Measurements from ENCODE around the gene GRB2. TPM values are rescaled to one million over a fixed set of nuclear protein-coding genes. Genes with fewer than 3 reads are reported as not detected.

Gene GRB2
- total and polyA plus RNA-seq, 2 experiments from 2014 or later = 132 to 198 TPM

DNA sequence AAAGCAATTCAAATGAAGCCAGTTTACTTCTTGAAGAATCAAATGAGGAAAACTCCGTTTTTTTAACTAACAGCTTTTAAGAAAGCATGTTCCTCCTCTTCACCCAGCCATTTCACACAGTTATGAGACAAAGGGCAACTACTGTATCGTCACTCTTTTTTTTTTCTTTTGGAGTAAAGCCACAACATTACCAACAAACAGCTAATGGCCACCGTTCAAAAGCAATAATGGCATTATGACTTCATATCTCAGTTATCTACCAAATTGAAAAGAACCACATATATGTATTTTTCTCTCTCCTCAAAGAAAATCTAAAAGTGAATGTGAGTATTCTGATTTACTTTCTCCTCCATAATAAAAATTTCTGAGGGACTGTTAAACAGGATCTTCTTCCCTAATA lies 14.5 kb downstream of the GRB2 start:
- Histone ChIP-seq H3K27me3 (no peaks in the 10 kb centered on the region), H3K9me3 (ENCODE audit: low read depth) (no peaks in the 10 kb centered on the region), H3K36me3 (no peaks in the 10 kb centered on the region), H3K4me3 (no peak overlapping the region), H3K4me1 (ENCODE audit: low read depth) (peaks cover 41% of the 10 kb centered on the region), H3K27ac (no peak overlapping the region)
- TF ChIP-seq, protein P1, sequence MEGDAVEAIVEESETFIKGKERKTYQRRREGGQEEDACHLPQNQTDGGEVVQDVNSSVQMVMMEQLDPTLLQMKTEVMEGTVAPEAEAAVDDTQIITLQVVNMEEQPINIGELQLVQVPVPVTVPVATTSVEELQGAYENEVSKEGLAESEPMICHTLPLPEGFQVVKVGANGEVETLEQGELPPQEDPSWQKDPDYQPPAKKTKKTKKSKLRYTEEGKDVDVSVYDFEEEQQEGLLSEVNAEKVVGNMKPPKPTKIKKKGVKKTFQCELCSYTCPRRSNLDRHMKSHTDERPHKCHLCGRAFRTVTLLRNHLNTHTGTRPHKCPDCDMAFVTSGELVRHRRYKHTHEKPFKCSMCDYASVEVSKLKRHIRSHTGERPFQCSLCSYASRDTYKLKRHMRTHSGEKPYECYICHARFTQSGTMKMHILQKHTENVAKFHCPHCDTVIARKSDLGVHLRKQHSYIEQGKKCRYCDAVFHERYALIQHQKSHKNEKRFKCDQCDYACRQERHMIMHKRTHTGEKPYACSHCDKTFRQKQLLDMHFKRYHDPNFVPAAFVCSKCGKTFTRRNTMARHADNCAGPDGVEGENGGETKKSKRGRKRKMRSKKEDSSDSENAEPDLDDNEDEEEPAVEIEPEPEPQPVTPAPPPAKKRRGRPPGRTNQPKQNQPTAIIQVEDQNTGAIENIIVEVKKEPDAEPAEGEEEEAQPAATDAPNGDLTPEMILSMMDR (IDR thresholded peaks at IDR 0.05; ENCODE audit: low read depth, low read length) = no peak
- DNase-seq (ENCODE audit: low read depth in 1 of 2, low spot score in 1 of 2) = peak in 1 of 2 donors; percentile 14

DNA sequence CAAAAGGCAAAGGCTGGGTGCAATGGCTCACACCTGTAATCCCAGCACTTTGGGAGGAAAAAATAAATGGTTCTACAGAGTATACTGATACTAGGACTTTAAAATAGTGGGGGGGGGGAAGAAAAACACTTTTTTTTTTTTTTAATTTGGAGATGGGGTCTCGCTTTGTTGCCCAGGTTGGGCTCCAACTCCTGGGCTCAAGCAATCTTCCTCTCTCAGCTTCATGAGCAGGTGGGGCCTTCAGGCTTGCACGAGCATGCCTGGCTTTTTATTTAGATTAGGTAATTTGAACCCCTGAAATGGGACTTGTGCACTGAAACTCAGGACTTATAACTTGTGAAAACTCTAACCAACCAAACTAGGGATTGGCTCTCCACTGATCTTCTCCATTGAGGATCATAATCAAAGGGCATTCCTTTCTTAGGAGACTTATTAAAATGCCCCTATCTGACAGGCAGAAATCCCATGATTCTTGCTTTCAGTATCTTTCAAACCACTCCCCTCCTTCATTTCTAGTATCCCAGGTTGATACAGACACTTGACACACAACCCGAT lies 16.9 kb downstream of the GRB2 start:
- Histone ChIP-seq H3K27me3 (no peaks in the 10 kb centered on the region), H3K9me3 (ENCODE audit: low read depth) (no peaks in the 10 kb centered on the region)
- DNase-seq (ENCODE audit: low read depth in 1 of 2, low spot score in 1 of 2) = no peak

DNA sequence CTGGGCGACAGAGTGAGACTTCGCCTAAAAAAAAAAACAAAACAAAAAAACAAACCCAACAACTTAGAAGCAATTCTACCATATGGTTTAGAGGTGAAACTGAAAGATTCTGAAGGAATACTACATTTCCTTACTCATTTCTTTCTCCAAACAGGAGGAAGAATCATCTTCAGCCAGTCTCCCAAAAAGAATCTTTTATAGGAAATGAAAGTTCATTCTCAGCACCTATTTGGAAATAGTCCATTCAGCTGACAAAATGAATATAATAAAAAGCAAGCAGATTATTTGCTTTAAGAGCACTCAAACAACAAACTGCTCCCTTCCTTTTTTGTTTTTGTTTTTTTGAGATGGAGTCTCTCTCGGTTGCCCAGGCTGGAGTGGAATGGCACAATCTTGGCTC lies 17.7 kb downstream of the GRB2 start:
- no peak for DNase-seq (ENCODE audit: low read depth in 1 of 2, low spot score in 1 of 2)
- no peak overlapping the region for H3K27ac ChIP-seq
- peaks cover 23% of the 10 kb centered on the region for H3K4me1 ChIP-seq (ENCODE audit: low read depth)
- no peaks in the 10 kb centered on the region for H3K9me3 ChIP-seq (ENCODE audit: low read depth)
- TF ChIP-seq, protein P1 (IDR thresholded peaks at IDR 0.05; ENCODE audit: low read depth, low read length) = no peak
- H3K36me3 ChIP-seq = no peaks in the 10 kb centered on the region
- no peak overlapping the region for H3K4me3 ChIP-seq
- no peaks in the 10 kb centered on the region for H3K27me3 ChIP-seq

More for the DNA sequence above, 16.9 kb downstream of the GRB2 start:
- TF ChIP-seq, protein P1 (IDR thresholded peaks at IDR 0.05; ENCODE audit: low read depth, low read length) = no peak
- Histone ChIP-seq H3K27ac (no peak overlapping the region), H3K4me1 (ENCODE audit: low read depth) (peaks cover 27% of the 10 kb centered on the region), H3K36me3 (no peaks in the 10 kb centered on the region), H3K4me3 (no peak overlapping the region)

DNA sequence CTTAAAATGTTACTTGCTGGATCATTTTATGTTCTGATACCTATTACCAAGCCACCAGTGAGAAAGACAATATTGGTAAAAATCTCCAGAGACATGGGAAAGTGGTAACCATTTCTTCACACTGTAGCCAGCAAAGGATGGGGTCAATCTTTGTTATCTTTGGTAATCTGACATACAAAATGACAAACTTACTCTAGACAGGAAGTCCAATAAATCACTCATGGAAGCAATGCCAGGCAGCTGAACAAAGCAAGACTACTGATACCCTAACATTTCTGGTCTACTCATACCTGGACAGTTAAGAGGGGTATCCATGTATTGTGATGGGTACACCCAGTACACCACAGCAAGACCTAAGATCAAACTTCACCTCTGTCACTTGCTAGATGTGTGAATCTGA lies 19.0 kb downstream of the GRB2 start:
- no peaks in the 10 kb centered on the region for H3K27me3 ChIP-seq
- H3K27ac ChIP-seq = no peak overlapping the region
- TF ChIP-seq, protein P1 (IDR thresholded peaks at IDR 0.05; ENCODE audit: low read depth, low read length) = no peak
- H3K4me1 ChIP-seq (ENCODE audit: low read depth) = peaks cover 13% of the 10 kb centered on the region
- H3K9me3 ChIP-seq (ENCODE audit: low read depth) = no peaks in the 10 kb centered on the region
- no peaks in the 10 kb centered on the region for H3K36me3 ChIP-seq
- H3K4me3 ChIP-seq = no peak overlapping the region
- DNase-seq (ENCODE audit: low read depth in 1 of 2, low spot score in 1 of 2) = no peak

DNA sequence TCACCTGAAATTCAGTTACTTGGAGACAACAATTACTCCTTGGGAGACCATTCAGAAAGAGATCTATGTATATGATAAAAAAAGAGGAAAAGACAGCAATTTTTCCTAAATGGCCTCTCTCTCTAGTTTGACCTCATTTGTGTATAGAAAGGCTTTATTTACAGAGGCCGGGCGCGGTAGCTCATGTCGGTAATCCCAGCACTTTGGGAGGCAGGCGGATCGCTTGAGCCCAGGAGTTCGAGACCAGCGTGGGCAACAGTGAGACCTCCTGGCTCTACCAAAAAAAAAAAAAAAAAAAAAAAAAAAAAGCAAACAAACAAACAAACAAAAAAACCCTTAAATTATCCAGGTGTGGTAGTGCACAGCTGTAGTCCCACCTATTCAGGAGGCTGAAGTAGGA lies 20.7 kb downstream of the GRB2 start:
- Histone ChIP-seq H3K27me3 (no peaks in the 10 kb centered on the region), H3K4me1 (ENCODE audit: low read depth) (peaks cover 5% of the 10 kb centered on the region), H3K27ac (no peak overlapping the region), H3K36me3 (no peaks in the 10 kb centered on the region), H3K4me3 (no peak overlapping the region), H3K9me3 (ENCODE audit: low read depth) (no peaks in the 10 kb centered on the region)
- TF ChIP-seq, protein P1 (IDR thresholded peaks at IDR 0.05; ENCODE audit: low read depth, low read length) = no peak
- no peak for DNase-seq (ENCODE audit: low read depth in 1 of 2, low spot score in 1 of 2)

DNA sequence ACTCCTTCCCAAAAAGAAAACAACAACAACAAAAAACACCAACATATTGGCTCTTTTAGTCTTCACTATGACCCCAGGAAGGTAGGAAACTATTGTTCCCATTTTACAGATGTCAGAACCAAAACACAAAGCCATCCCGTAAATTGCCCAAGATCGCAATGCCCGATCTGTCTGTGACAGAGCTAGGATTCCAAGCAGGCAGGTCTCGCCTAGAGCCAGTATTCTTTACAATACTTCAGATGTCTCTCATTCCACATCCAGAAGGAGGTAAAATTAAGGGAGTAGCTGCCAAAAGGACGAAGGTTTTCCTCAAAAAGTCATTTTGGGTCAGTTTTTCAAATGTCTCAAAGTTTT lies 21.7 kb downstream of the GRB2 start:
- no peaks in the 10 kb centered on the region for H3K9me3 ChIP-seq (ENCODE audit: low read depth)
- TF ChIP-seq, protein P1 (IDR thresholded peaks at IDR 0.05; ENCODE audit: low read depth, low read length) = no peak
- peaks cover under 1% of the 10 kb centered on the region for H3K4me1 ChIP-seq (ENCODE audit: low read depth)
- H3K36me3 ChIP-seq = no peaks in the 10 kb centered on the region
- H3K4me3 ChIP-seq = no peak overlapping the region
- no peak overlapping the region for H3K27ac ChIP-seq
- no peaks in the 10 kb centered on the region for H3K27me3 ChIP-seq
- no peak for DNase-seq (ENCODE audit: low read depth in 1 of 2, low spot score in 1 of 2)

Measured in cardiac muscle cell (in vitro differentiated cells and primary cell).